ENCODE results near the gene MRAP.

DNA sequence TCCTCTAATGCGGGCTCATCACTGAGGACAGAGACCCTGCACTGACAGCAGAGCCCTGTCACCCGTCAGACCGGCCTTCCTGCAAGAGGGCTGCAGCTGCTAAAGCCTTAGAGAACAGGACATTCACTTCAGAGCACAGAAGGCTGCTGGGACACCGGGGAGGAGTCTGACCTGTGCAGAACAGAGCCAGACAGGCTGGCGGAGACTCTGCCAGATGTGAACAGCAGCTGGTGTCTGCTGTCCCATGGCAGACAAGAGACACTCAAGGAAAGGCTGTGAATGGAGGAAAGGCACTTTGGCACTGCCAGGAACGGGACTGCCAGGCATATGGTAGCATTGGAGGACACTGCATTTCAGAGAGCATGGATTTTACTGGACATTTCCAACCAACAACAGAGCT lies 21.4 kb downstream of the MRAP start:
- no peak for TF ChIP-seq CTCF (IDR thresholded peaks at IDR 0.05)
- no peak for TF ChIP-seq POLR2A (IDR thresholded peaks at IDR 0.05)

Data from adrenal gland (tissue), 5 donors.